ENCODE results near the gene LPXN.

LPXN gene

DNA sequence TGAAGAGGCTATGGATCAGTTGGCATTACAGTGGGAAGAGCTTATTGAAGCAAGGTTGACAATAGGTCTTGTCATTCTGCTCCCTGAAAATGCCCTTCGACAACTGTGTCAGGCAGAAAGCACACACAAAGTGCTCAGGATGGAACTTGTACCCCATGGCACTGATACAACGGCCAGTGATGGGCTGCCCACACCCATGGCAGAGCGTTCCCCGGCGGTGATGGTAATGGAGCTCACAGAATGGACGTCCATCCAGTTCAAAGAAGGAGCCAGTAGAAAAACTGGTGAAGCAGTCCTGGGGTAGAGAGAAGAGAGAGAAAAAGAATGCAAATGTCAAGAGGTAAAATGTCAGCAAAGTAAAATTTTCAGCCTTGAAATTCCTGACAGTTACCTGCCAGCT is 48.2 kb downstream of the LPXN start:
- no peak overlapping the region for H3K4me3 ChIP-seq (ENCODE audit: low read depth, low read length)
- no peak for DNase-seq (ENCODE audit: low read depth)

DNA sequence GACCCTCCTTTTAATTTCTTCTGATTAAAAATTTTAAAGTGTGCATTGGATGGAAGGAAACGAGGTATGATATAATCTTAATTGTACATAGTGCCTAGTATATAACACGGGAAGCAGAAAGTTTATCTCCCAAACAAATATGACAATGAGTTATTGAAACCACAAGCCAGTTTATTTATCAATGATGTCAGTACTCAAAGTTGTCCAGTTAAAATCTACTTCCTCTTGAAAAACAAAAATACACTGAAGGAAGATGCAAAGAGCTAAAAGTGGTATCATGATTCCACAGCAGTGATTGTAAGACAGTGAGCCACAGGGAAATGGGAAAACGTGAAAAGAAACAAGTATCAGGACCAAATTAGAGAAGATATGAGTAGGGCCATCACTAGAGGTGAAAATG is 48.9 kb downstream of the LPXN start:
- DNase-seq (ENCODE audit: low read depth), result no peak
- no peak overlapping the region for H3K4me3 ChIP-seq (ENCODE audit: low read depth, low read length)

- H3K4me3 ChIP-seq (ENCODE audit: low read depth, low read length), result no peak overlapping the region
- DNase-seq (ENCODE audit: low read depth), result no peak
These were observed 50.5 kb downstream of the LPXN start for GRCh38 chr11:58525037-58525614.

- peak; percentile 43 for DNase-seq (ENCODE audit: low read depth)
These were observed 51.2 kb downstream of the LPXN start for GRCh38 chr11:58524232-58525036.

GRCh38 chr11:58513747-58514367 is 61.8 kb downstream of the LPXN start:
- no peak overlapping the region for H3K4me3 ChIP-seq (ENCODE audit: low read depth, low read length)
- no peak for DNase-seq (ENCODE audit: low read depth)

More at GRCh38 chr11:58524232-58525036, 51.2 kb downstream of the LPXN start:
- peak overlapping the region; percentile 7 for H3K4me3 ChIP-seq (ENCODE audit: low read depth, low read length)

- H3K4me3 ChIP-seq (ENCODE audit: low read depth, low read length), result no peak overlapping the region
- no peak for DNase-seq (ENCODE audit: low read depth)
These were observed 64.0 kb downstream of the LPXN start for GRCh38 chr11:58511636-58512035.

DNA sequence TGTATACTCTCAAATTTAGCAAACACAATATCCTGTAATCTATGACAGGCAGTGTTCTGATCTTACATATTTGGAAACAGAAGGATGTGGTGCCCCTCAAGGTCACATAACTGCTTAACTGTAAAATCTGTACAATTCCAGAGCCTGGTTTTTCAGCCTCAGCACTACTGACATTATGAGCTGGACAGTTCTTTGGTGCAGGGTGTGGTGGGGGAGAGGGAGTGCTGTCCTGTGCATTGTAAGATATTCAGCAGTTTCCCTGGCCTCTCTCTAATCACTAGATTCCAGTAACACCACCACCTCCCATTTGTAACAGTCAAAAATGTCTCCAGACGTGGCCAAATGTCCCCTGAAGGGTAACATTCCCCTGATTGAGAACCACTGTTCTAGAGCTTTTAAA is 65.9 kb downstream of the LPXN start:
- no peak overlapping the region for H3K4me3 ChIP-seq (ENCODE audit: low read depth, low read length)
- no peak for DNase-seq (ENCODE audit: low read depth)

DNA sequence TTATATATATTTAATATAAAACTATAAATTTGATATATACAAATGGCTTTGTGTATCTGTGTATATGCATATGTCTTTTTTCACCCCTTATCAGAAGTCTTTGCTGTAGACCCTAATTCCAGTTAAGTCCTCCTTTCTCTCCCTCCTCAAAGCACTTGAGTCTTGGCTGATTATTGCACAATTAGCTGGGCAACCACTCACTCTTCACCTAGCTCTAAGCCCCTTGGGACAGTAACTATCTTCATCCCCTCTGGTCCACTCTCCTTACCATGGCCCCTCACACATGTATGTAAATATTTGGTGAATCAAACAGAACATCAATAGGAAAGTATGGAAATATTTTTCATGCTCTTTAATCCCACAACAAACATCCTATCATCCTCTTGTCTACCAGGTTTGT is 66.8 kb downstream of the LPXN start:
- H3K4me3 ChIP-seq (ENCODE audit: low read depth, low read length), result no peak overlapping the region
- no peak for DNase-seq (ENCODE audit: low read depth)

DNA sequence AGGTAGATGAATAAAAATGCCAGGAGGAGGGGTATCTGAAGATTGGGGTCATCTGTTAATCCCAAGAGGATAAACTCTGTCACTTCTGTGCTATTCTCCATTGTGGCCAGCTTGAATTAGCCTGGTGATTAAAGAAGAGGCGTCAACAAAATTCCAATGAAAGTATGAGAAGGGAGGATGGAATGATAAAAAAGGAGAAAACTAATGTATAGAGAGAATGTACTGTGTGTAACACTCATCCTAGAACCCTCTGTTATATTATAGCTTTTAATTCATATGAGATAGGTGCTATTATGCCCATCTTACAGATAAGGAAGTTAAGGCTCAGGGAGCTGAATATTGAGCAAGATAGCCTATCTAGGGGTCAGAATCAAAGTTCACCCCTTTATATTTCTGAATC is 67.7 kb downstream of the LPXN start, which contains the start of gene OR5B21:
Gene OR5B21, minus strand, starts transcription at position 101 of the 400 bp plus-strand sequence. Its CDS starts 0 bp downstream, at position 101.
- no peak within 1 kb of the TSS for H3K4me3 ChIP-seq (ENCODE audit: low read depth, low read length)
- no peak for DNase-seq (ENCODE audit: low read depth)

- H3K4me3 ChIP-seq (ENCODE audit: low read depth, low read length), result no peak overlapping the region
- DNase-seq (ENCODE audit: low read depth), result no peak
These were observed 68.3 kb downstream of the LPXN start for GRCh38 chr11:58507355-58507754.

DNA sequence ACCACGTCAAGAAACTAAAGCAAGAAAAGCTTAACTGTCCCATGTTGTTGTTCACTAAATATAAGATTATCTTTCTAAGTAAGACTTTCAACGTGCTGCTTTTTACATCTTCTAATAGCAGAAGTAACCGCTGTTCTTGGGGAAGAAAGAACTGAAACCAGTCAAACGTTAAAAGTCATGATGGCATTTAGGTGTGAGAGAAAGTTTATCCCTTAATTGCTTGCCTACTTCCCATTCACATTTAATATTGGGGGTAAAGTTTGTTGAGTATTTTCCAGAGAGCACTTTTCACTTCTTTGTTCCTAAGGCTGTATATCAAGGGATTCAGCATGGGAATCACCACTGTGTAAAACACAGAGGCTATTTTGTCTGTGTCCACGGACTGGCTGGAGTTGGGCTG is 68.7 kb downstream of the LPXN start:
- no peak overlapping the region for H3K4me3 ChIP-seq (ENCODE audit: low read depth, low read length)
- no peak for DNase-seq (ENCODE audit: low read depth)

GRCh38 chr11:58505849-58506248 is 69.8 kb downstream of the LPXN start:
- no peak for DNase-seq (ENCODE audit: low read depth)
- no peak overlapping the region for H3K4me3 ChIP-seq (ENCODE audit: low read depth, low read length)

GRCh38 chr11:58504232-58504631 is 71.4 kb downstream of the LPXN start:
- DNase-seq (ENCODE audit: low read depth), result no peak
- no peak overlapping the region for H3K4me3 ChIP-seq (ENCODE audit: low read depth, low read length)

DNA sequence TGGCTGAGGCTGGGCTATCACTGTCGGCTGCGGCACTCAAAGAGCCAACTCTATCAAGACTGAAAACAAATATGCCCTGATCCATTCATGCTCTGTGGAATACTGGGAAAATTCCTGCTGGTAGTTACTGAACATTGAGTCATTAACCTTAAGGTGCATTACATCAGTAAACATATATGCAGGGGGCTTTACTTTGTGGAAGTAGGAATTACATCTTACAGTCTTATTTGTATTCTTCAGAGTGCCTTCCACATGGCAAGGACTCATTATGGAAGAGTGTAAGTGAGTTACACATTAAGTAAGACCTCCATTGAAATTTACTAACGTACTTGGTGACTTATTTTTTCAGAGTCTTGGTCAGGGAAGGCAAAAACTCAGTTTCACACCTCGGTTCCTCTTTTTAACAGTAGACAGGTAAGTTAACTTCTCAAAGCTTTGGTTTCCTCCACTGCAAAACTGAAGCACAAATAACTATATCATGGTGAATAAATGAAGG is 72.2 kb downstream of the LPXN start:
- H3K4me3 ChIP-seq (ENCODE audit: low read depth, low read length), result no peak overlapping the region
- DNase-seq (ENCODE audit: low read depth), result no peak

DNA sequence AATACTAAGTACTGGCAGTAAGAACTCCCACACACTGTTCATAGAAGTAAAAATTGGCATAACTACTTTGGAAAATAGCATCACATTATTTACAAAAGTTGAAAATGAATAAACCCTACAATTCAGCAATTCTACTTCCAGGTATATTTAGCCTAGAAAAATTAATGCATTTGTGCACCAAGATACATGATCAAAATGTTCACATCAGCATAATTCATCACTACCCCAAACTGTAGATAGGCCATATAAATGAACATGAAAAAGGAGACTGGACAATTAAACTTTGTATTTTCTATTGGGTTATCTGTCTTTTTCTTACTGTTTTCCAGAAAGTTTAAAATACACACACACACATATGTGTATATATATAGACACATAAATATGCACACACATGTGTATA is 73.7 kb downstream of the LPXN start:
- no peak for DNase-seq (ENCODE audit: low read depth)
- no peak overlapping the region for H3K4me3 ChIP-seq (ENCODE audit: low read depth, low read length)

- no peak for DNase-seq (ENCODE audit: low read depth)
- no peak overlapping the region for H3K4me3 ChIP-seq (ENCODE audit: low read depth, low read length)
These were observed 77.2 kb downstream of the LPXN start for GRCh38 chr11:58498464-58498863.

- no peak overlapping the region for H3K4me3 ChIP-seq (ENCODE audit: low read depth, low read length)
- no peak for DNase-seq (ENCODE audit: low read depth)
These were observed 77.7 kb downstream of the LPXN start for GRCh38 chr11:58497951-58498350.

DNA sequence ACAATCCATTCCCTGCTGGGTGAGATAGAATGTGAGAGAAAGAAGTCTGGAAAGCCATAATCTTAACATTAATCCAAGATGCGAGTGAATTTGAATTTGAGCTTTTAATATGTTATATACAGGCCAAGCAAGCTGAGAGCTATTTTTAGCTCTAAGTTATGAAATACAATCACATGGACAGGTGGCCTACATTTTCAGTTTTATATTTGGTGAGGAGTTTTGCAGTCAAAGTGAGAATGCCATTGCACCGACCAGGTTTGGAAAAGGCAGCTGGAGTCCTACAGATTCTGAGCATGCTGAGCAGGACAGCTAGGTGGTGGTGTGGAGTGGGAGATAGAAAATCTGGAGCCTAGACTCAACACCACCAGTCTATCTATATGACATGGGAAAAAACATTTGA is 79.8 kb downstream of the LPXN start:
- no peak overlapping the region for H3K4me3 ChIP-seq (ENCODE audit: low read depth, low read length)
- no peak for DNase-seq (ENCODE audit: low read depth)

- H3K4me3 ChIP-seq (ENCODE audit: low read depth, low read length), result no peak overlapping the region
- no peak for DNase-seq (ENCODE audit: low read depth)
These were observed 81.6 kb downstream of the LPXN start for GRCh38 chr11:58494101-58494500.

DNA sequence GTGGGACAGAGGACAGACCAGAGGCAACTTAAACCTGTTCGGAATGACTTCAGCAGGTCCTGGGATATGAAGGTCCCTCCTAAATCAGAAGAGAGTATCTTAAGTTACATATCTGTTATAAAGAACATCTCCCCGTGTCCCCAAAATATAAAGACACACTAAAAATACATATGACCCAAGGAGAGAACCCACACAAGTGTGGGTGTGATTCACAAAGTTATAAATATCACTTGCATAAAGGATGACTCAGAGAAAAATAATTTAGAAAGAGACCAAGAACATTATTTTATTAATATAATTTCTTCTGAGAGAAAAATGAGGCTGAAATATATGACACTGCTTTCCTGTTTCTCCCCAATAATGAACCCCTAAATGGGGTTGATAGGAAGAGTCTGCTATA is 82.0 kb downstream of the LPXN start:
- no peak for DNase-seq (ENCODE audit: low read depth)

GRCh38 chr11:58490827-58491226 is 84.8 kb downstream of the LPXN start:
- H3K4me3 ChIP-seq (ENCODE audit: low read depth, low read length), result no peak overlapping the region
- DNase-seq (ENCODE audit: low read depth), result no peak

More for the DNA sequence above, 82.0 kb downstream of the LPXN start:
- H3K4me3 ChIP-seq (ENCODE audit: low read depth, low read length), result no peak overlapping the region

All from skeletal muscle cell (primary cell).